Stimulated activated naive B cell treated with anti-CD40 and anti-IgM and Interleukin-4, amounts not matched to agents 10 μg/mL and 1 μg/mL and 100 μg/mL, for 72 hours (primary cell): ENCODE data around the gene NCKAP5L.

Source experiments
- ATAC-seq, 2 donors: fragments of 150-1000 bp; cut with Tn5 transposase; replicated peaks; 2 replicates each; pipeline ENCODE4 v1.10.0; 2021; ENCODE audit warnings: moderate library complexity in 1 of 2
- DNase-seq: peaks from one replicate; pipeline ENCODE4 v3.0.0; 2021
- H3K27ac Mint-ChIP-seq: one replicate; pipeline ENCODE4 v1.8.0; 2022; ENCODE audit warnings: mild to moderate bottlenecking, mixed read lengths
- H3K27me3 Mint-ChIP-seq, 2 donors: one replicate each; pipeline ENCODE4 v1.8.0; 2022; ENCODE audit warnings: mixed read lengths in 2 of 2
- H3K36me3 Mint-ChIP-seq, 2 donors: one replicate each; pipeline ENCODE4 v1.8.0; 2022; ENCODE audit warnings: mixed read lengths in 2 of 2, mild to moderate bottlenecking in 1 of 2
- H3K4me1 Mint-ChIP-seq, 2 donors: one replicate each; pipeline ENCODE4 v1.8.0; 2022; ENCODE audit warnings: mixed read lengths in 2 of 2, mild to moderate bottlenecking in 1 of 2
- H3K4me3 Mint-ChIP-seq, 2 donors: one replicate each; pipeline ENCODE4 v1.8.0; 2022; ENCODE audit warnings: mild to moderate bottlenecking in 2 of 2, mixed read lengths in 2 of 2, moderate library complexity in 1 of 2
- H3K9me3 Mint-ChIP-seq, 2 donors: one replicate each; pipeline ENCODE4 v1.8.0; 2022; ENCODE audit warnings: mixed read lengths in 2 of 2, mild to moderate bottlenecking in 1 of 2

NCKAP5L gene

GRCh38 chr12:49824416-49824815 is 3.8 kb downstream of the NCKAP5L start:
- H3K27me3 Mint-ChIP-seq = no peaks in the 10 kb centered on the region
- H3K4me3 Mint-ChIP-seq = no peak overlapping the region
- ATAC-seq (no peak), DNase-seq (no peak)
- H3K27ac Mint-ChIP-seq = no peak overlapping the region
- H3K9me3 Mint-ChIP-seq = no peaks in the 10 kb centered on the region
- peaks cover 40 to 57% of the 10 kb centered on the region in 2 donors for H3K4me1 Mint-ChIP-seq
- peaks cover 3 to 9% of the 10 kb centered on the region in 2 donors for H3K36me3 Mint-ChIP-seq

- no peaks in the 10 kb centered on the region for H3K27me3 Mint-ChIP-seq
- H3K27ac Mint-ChIP-seq = no peak overlapping the region
- DNase-seq (no peak), ATAC-seq (no peak)
- H3K9me3 Mint-ChIP-seq = no peaks in the 10 kb centered on the region
- peaks cover 36 to 52% of the 10 kb centered on the region in 2 donors for H3K4me1 Mint-ChIP-seq
- no peak overlapping the region for H3K4me3 Mint-ChIP-seq
- H3K36me3 Mint-ChIP-seq = peaks cover 3 to 9% of the 10 kb centered on the region in 2 donors
Measured at GRCh38 chr12:49823951-49824350, 4.3 kb downstream of the NCKAP5L start.

- ATAC-seq (no peak), DNase-seq (no peak)
- Mint-ChIP-seq H3K36me3 (peaks cover 3 to 9% of the 10 kb centered on the region in 2 donors), H3K27ac (no peak overlapping the region), H3K9me3 (no peaks in the 10 kb centered on the region), H3K4me1 (peaks cover 32 to 46% of the 10 kb centered on the region in 2 donors), H3K4me3 (no peak overlapping the region), H3K27me3 (no peaks in the 10 kb centered on the region)
Measured at GRCh38 chr12:49823350-49823749, 4.9 kb downstream of the NCKAP5L start.

GRCh38 chr12:49821373-49822287 is 6.6 kb downstream of the NCKAP5L start:
- no peaks in the 10 kb centered on the region for H3K9me3 Mint-ChIP-seq
- DNase-seq (no peak), ATAC-seq (no peak)
- H3K4me1 Mint-ChIP-seq = peaks cover 22 to 34% of the 10 kb centered on the region in 2 donors
- H3K27ac Mint-ChIP-seq = peak overlapping the region; percentile 82
- peak overlapping the region in 1 of 2 donors; percentile 25 for H3K4me3 Mint-ChIP-seq
- peaks cover 3 to 12% of the 10 kb centered on the region in 2 donors for H3K36me3 Mint-ChIP-seq
- no peaks in the 10 kb centered on the region for H3K27me3 Mint-ChIP-seq

GRCh38 chr12:49819786-49820185 is 8.4 kb downstream of the NCKAP5L start:
- H3K9me3 Mint-ChIP-seq = no peaks in the 10 kb centered on the region
- peaks cover 11 to 24% of the 10 kb centered on the region in 2 donors for H3K4me1 Mint-ChIP-seq
- DNase-seq (no peak), ATAC-seq (no peak)
- no peaks in the 10 kb centered on the region for H3K27me3 Mint-ChIP-seq
- H3K36me3 Mint-ChIP-seq = peaks cover 10 to 19% of the 10 kb centered on the region in 2 donors
- no peak overlapping the region for H3K4me3 Mint-ChIP-seq
- H3K27ac Mint-ChIP-seq = no peak overlapping the region

GRCh38 chr12:49818241-49818895 is 9.8 kb downstream of the NCKAP5L start:
- DNase-seq (no peak), ATAC-seq (no peak)
- peaks cover 11 to 22% of the 10 kb centered on the region in 2 donors for H3K36me3 Mint-ChIP-seq
- H3K4me1 Mint-ChIP-seq = peaks cover 7 to 15% of the 10 kb centered on the region in 2 donors
- no peaks in the 10 kb centered on the region for H3K9me3 Mint-ChIP-seq
- no peaks in the 10 kb centered on the region for H3K27me3 Mint-ChIP-seq
- no peak overlapping the region for H3K27ac Mint-ChIP-seq
- H3K4me3 Mint-ChIP-seq = no peak overlapping the region

- peaks cover 8 to 16% of the 10 kb centered on the region in 2 donors for H3K36me3 Mint-ChIP-seq
- H3K4me1 Mint-ChIP-seq = peaks cover 17 to 30% of the 10 kb centered on the region in 2 donors
- H3K9me3 Mint-ChIP-seq = no peaks in the 10 kb centered on the region
- DNase-seq (no peak), ATAC-seq (no peak)
- no peak overlapping the region for H3K27ac Mint-ChIP-seq
- no peaks in the 10 kb centered on the region for H3K27me3 Mint-ChIP-seq
- H3K4me3 Mint-ChIP-seq = no peak overlapping the region
Measured at GRCh38 chr12:49813131-49813530, 15.1 kb downstream of the NCKAP5L start.

GRCh38 chr12:49811961-49812401 is 16.2 kb downstream of the NCKAP5L start:
- H3K9me3 Mint-ChIP-seq = no peaks in the 10 kb centered on the region
- H3K4me3 Mint-ChIP-seq = peak overlapping the region; percentile 5 to 60
- H3K27ac Mint-ChIP-seq = peak overlapping the region; percentile 72

GRCh38 chr12:49811136-49811535 is 17.1 kb downstream of the NCKAP5L start:
- Mint-ChIP-seq H3K4me3 (no peak overlapping the region), H3K36me3 (peaks cover 8 to 13% of the 10 kb centered on the region in 2 donors), H3K27me3 (no peaks in the 10 kb centered on the region), H3K9me3 (no peaks in the 10 kb centered on the region), H3K27ac (no peak overlapping the region), H3K4me1 (peaks cover 17 to 30% of the 10 kb centered on the region in 2 donors)
- DNase-seq = no peak
- ATAC-seq = peak; percentile 54 to 72

More at GRCh38 chr12:49811961-49812401, 16.2 kb downstream of the NCKAP5L start:
- ATAC-seq (peak; percentile 85 to 89), DNase-seq (no peak)
- Mint-ChIP-seq H3K27me3 (no peaks in the 10 kb centered on the region), H3K36me3 (peaks cover 8 to 13% of the 10 kb centered on the region in 2 donors), H3K4me1 (peaks cover 17 to 30% of the 10 kb centered on the region in 2 donors)

GRCh38 chr12:49809906-49810389 is 18.3 kb downstream of the NCKAP5L start:
- H3K36me3 Mint-ChIP-seq = peaks cover 4 to 18% of the 10 kb centered on the region in 2 donors

GRCh38 chr12:49809381-49809905 is 18.8 kb downstream of the NCKAP5L start:
- no peak for DNase-seq
- no peaks in the 10 kb centered on the region for H3K9me3 Mint-ChIP-seq
- H3K27me3 Mint-ChIP-seq = no peaks in the 10 kb centered on the region
- H3K27ac Mint-ChIP-seq = no peak overlapping the region
- peaks cover 4 to 14% of the 10 kb centered on the region in 2 donors for H3K36me3 Mint-ChIP-seq
- H3K4me3 Mint-ChIP-seq = no peak overlapping the region
- peaks cover 16 to 25% of the 10 kb centered on the region in 2 donors for H3K4me1 Mint-ChIP-seq
- no peak for ATAC-seq

More at GRCh38 chr12:49809906-49810389, 18.3 kb downstream of the NCKAP5L start:
- no peak for DNase-seq
- H3K27ac Mint-ChIP-seq = no peak overlapping the region
- no peaks in the 10 kb centered on the region for H3K9me3 Mint-ChIP-seq
- peaks cover 16 to 25% of the 10 kb centered on the region in 2 donors for H3K4me1 Mint-ChIP-seq
- no peak overlapping the region for H3K4me3 Mint-ChIP-seq
- ATAC-seq = no peak
- H3K27me3 Mint-ChIP-seq = no peaks in the 10 kb centered on the region

GRCh38 chr12:49808686-49809380 is 19.4 kb downstream of the NCKAP5L start:
- no peak overlapping the region for H3K27ac Mint-ChIP-seq
- H3K4me3 Mint-ChIP-seq = no peak overlapping the region
- ATAC-seq = no peak
- no peak for DNase-seq
- no peaks in the 10 kb centered on the region for H3K9me3 Mint-ChIP-seq
- H3K27me3 Mint-ChIP-seq = no peaks in the 10 kb centered on the region
- H3K4me1 Mint-ChIP-seq = peaks cover 16 to 25% of the 10 kb centered on the region in 2 donors
- peaks cover 4 to 14% of the 10 kb centered on the region in 2 donors for H3K36me3 Mint-ChIP-seq

- Mint-ChIP-seq H3K9me3 (no peaks in the 10 kb centered on the region), H3K27me3 (no peaks in the 10 kb centered on the region), H3K27ac (no peak overlapping the region), H3K4me3 (no peak overlapping the region), H3K4me1 (peaks cover 16 to 25% of the 10 kb centered on the region in 2 donors), H3K36me3 (peaks cover 7 to 16% of the 10 kb centered on the region in 2 donors)
- DNase-seq (no peak), ATAC-seq (no peak)
Measured at GRCh38 chr12:49807991-49808580, 20.1 kb downstream of the NCKAP5L start.
